CD4-positive, alpha-beta T cell (primary cell): ENCODE results near the gene BDP1. TPM values are rescaled to one million over a fixed set of nuclear protein-coding genes. Genes with fewer than 3 reads are reported as not detected.
A peak's percentile ranks its signal among the peaks of the same experiment; 100 is the strongest.

Source experiments
- ATAC-seq: fragments of 200-7000 bp; cut with Tn5 transposase; one replicate; pipeline ENCODE4 v1.10.0; 2022; ENCODE audit warnings: mild to moderate bottlenecking; ENCODE audit not compliant: poor library complexity
- CTCF ChIA-PET: fragments of 350-600 bp; sonication (Branson Sonifier 250); formaldehyde crosslinking; loops from one replicate; lab custom pipeline; 2021; ENCODE audit warnings: antibody characterized with exemption, inconsistent platforms; lab: Charles Lee
- POLR2A ChIA-PET: fragments of 350-600 bp; sonication (Branson Sonifier 250); formaldehyde crosslinking; loops from one replicate; lab custom pipeline; 2021; ENCODE audit warnings: antibody characterized with exemption, inconsistent platforms; lab: Charles Lee
- DNase-seq, 14 experiments: peaks; one replicate each; pipeline ENCODE4 v3.0.0-alpha.2; 2013 to 2020; ENCODE audit warnings: mixed read lengths in 2 of 14
- H3K27ac ChIP-seq, 2 donors: one replicate each; pipeline versions ENCODE4 v1.5.1 to v1.7.0; 2013; ENCODE audit warnings: low read length in 2 of 2, low read depth in 1 of 2, mild to moderate bottlenecking in 1 of 2
- H3K27me3 ChIP-seq, 2 experiments: 1 replicate in 1 of 2; 2 replicates in 1 of 2; pipeline versions ENCODE4 v1.6.1 to v1.7.0; 2013; ENCODE audit warnings: low read length in 2 of 2, control low read depth in 1 of 2, mild to moderate bottlenecking in 1 of 2, moderate library complexity in 1 of 2; ENCODE audit not compliant: insufficient read depth in 2 of 2, control insufficient read depth in 1 of 2
- H3K36me3 ChIP-seq: one replicate; pipeline ENCODE4 v1.6.1; 2013; ENCODE audit warnings: low read length, control low read depth; ENCODE audit not compliant: insufficient read depth
- H3K4me1 ChIP-seq: one replicate; pipeline ENCODE4 v1.6.1; 2013; ENCODE audit warnings: low read length, control low read depth; ENCODE audit not compliant: insufficient read depth
- H3K4me3 ChIP-seq: one replicate; pipeline ENCODE4 v1.5.1; 2013; ENCODE audit warnings: mild to moderate bottlenecking, low read length, moderate library complexity
- H3K9me3 ChIP-seq, 2 experiments: 1 replicate in 1 of 2; 2 replicates in 1 of 2; pipeline versions ENCODE4 v1.6.1 to v1.7.0; 2013; ENCODE audit warnings: low read length in 2 of 2, mild to moderate bottlenecking in 2 of 2, control low read depth in 1 of 2, moderate library complexity in 1 of 2; ENCODE audit not compliant: control insufficient read depth in 1 of 2, insufficient read depth in 1 of 2
- H3K27ac Mint-ChIP-seq: one replicate; pipeline ENCODE4 v1.8.0; 2020; ENCODE audit warnings: mixed read lengths
- H3K27me3 Mint-ChIP-seq: one replicate; pipeline ENCODE4 v1.8.0; 2021; ENCODE audit warnings: mixed read lengths
- H3K36me3 Mint-ChIP-seq: one replicate; pipeline ENCODE4 v1.8.0; 2021; ENCODE audit warnings: low read depth, mixed read lengths
- H3K4me1 Mint-ChIP-seq: one replicate; pipeline ENCODE4 v1.8.0; 2021; ENCODE audit warnings: low read depth, mixed read lengths
- H3K4me3 Mint-ChIP-seq: one replicate; pipeline ENCODE4 v1.8.0; 2020; ENCODE audit warnings: mild to moderate bottlenecking, mixed read lengths
- H3K9me3 Mint-ChIP-seq: one replicate; pipeline ENCODE4 v1.8.0; 2020; ENCODE audit warnings: mixed read lengths
- intact Hi-C, 2 experiments: fragments of 100-400 bp; cut with DNase I in 1 of 2; cut with micrococcal nuclease in 1 of 2; formaldehyde crosslinking; loops; one replicate each; pipeline versions ENCODE4 v1.15.1 to v1.9.0; 2023 to 2025; cut with DNase I, micrococcal nuclease
- total RNA-seq, 174 experiments: library from RNA in 2 of 174; stranded (reverse) in 2 of 174; gene quantifications; one replicate each; pipeline ENCODE4 v1.2.3 and lab custom pipeline; 2021 to 2026
- TF ChIP-seq, protein P1 (sequence below): fragments of 200-600 bp; IDR thresholded peaks from one replicate; pipeline ENCODE4 v1.8.0; 2022; ENCODE audit warnings: antibody characterized with exemption, mild to moderate bottlenecking

Gene BDP1
- total RNA-seq, 2 experiments from 2014 or later, result 31.3 to 31.9 TPM

DNA sequence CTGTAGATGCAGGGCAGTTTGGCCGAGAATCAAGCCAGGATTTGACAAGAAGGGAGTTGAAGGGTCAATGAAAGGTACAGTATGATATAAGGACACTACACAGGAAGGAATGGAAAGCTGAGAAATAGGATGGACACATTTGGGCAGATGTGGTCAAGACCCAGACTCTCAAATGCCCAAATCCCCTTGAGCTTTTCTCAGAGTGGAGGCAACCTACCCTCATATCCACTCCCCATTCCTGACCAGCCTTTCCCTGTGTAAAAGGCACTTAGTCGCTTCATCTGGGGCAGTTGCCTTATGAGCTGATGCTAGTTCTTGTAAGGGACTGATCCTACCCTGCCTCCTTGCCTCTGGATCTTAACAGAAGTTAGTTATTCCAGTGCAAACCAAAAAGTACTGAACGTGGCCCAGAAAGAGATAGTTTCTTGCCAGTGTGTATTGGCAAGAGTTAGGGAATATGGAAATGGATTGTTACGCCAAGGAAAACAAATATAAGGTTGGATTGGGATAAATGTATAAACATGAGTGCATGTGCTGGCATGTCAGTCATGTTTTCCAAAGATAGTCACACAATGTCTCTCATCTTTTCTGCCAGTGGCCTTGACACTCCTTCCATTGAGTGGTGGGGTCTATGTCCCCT, 127.6 kb downstream of the BDP1 start:
- no peaks in the 10 kb centered on the region for H3K36me3 ChIP-seq
- DNase-seq (no peak), ATAC-seq (no peak)
- H3K27me3 Mint-ChIP-seq, result no peaks in the 10 kb centered on the region
- no peak overlapping the region for H3K27ac ChIP-seq
- no peak overlapping the region for H3K27ac Mint-ChIP-seq
- TF ChIP-seq, protein P1, sequence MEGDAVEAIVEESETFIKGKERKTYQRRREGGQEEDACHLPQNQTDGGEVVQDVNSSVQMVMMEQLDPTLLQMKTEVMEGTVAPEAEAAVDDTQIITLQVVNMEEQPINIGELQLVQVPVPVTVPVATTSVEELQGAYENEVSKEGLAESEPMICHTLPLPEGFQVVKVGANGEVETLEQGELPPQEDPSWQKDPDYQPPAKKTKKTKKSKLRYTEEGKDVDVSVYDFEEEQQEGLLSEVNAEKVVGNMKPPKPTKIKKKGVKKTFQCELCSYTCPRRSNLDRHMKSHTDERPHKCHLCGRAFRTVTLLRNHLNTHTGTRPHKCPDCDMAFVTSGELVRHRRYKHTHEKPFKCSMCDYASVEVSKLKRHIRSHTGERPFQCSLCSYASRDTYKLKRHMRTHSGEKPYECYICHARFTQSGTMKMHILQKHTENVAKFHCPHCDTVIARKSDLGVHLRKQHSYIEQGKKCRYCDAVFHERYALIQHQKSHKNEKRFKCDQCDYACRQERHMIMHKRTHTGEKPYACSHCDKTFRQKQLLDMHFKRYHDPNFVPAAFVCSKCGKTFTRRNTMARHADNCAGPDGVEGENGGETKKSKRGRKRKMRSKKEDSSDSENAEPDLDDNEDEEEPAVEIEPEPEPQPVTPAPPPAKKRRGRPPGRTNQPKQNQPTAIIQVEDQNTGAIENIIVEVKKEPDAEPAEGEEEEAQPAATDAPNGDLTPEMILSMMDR, result no peak
- no peaks in the 10 kb centered on the region for H3K9me3 Mint-ChIP-seq
- no peak overlapping the region for H3K4me3 Mint-ChIP-seq
- ChIA-PET POLR2A (interaction anchor here (1.2 kb wide), 1 partner anchor 9 kb away, joined by 3 read pairs; no protein-coding TSS in a partner anchor), CTCF (interaction anchor here (0.6 to 2.4 kb wide), 2 partner anchors 18 to 910 kb away, joined by 4 to 12 read pairs; no protein-coding TSS in a partner anchor)
- intact Hi-C loops, result loop anchor here in 1 of 2 experiments (10.0 kb wide), 1 partner anchor 722 kb away; no protein-coding TSS in a partner anchor
- H3K4me1 ChIP-seq, result peaks cover 17% of the 10 kb centered on the region
- no peaks in the 10 kb centered on the region for H3K27me3 ChIP-seq
- no peak overlapping the region for H3K4me3 ChIP-seq
- peaks cover 15% of the 10 kb centered on the region for H3K4me1 Mint-ChIP-seq
- H3K9me3 ChIP-seq, result no peaks in the 10 kb centered on the region
- peaks cover 3% of the 10 kb centered on the region for H3K36me3 Mint-ChIP-seq

DNA sequence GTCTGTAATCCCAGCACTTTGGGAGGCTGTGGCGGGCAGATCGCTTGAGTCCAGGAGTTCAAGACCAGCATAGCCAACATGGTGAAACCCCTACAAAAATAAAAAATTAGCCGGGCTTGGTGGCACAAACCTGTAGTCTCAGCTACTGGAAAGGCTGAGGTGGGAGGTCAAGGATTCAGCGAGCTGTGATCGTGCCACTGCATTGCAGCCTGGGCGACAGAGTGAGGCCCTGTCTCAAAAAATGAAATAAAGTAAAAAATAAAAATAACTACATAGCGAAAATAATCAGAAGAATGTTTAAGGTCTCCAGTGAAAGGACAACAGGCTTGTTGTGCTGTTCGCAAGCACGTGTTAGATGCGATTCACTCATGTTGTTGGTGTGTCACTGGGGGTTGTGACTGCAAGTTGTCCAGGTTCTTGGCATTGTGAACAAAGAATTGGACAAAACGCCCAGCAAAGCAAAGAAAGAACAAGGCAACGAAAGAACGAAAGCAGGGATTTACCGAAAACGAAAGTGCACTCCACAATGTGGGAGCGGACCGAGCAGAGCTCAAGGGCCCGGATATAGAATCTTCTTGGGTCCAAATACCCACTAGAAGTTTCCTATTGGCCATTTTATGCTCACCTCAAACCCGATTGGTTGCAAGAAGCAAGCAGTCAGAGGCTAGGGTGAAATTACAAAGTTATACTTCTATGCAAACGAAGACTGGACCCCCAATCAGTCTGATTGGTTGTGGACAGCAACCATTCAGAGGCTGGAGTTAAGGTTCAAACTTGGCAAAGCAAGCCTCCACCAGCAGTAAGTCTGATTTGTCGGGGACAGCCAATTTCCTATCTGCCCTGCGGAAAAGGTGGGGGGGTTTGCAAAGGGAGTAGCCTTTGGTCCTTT, 130.8 kb downstream of the BDP1 start:
- Histone ChIP-seq H3K4me3 (peak overlapping the region; percentile 89), H3K27me3 (no peaks in the 10 kb centered on the region), H3K27ac (peak overlapping the region; percentile 71 to 87), H3K4me1 (peaks cover 33% of the 10 kb centered on the region), H3K36me3 (no peaks in the 10 kb centered on the region), H3K9me3 (no peaks in the 10 kb centered on the region)
- no peaks in the 10 kb centered on the region for H3K27me3 Mint-ChIP-seq
- ChIA-PET POLR2A (interaction anchor here (0.7 to 2.7 kb wide), 3 partner anchors 11 to 130 kb away, joined by 3 to 28 read pairs (median 5); partner anchors contain the start of gene BDP1), CTCF (interaction anchor here (7.8 kb wide), 1 partner anchor 14 kb away, joined by 55 read pairs; no protein-coding TSS in a partner anchor)
- peak in 1 of 14 experiments; percentile 36 for DNase-seq
- intact Hi-C loops, result loop anchor here in 1 of 2 experiments (5.0 to 10.0 kb wide), 2 partner anchors 129 to 719 kb away; partner anchors contain the start of gene BDP1
- ATAC-seq, result peak; percentile 7
- TF ChIP-seq, protein P1, result no peak
- H3K4me1 Mint-ChIP-seq, result peaks cover 45% of the 10 kb centered on the region
- H3K36me3 Mint-ChIP-seq, result no peaks in the 10 kb centered on the region
- H3K4me3 Mint-ChIP-seq, result peak overlapping the region; percentile 98
- H3K27ac Mint-ChIP-seq, result peak overlapping the region; percentile 89
- H3K9me3 Mint-ChIP-seq, result no peaks in the 10 kb centered on the region
